OCI-LY1 (cell line): ENCODE data around the gene COL4A4.

ENCODE experiments used
- H2AFZ ChIP-seq: fragments of 200-600 bp; sonication (generic), shearing (Covaris generic); 2 replicates; pipeline ENCODE4 v1.6.0; 2014; ENCODE audit warnings: antibody characterized with exemption, mild to moderate bottlenecking, low read length
- H3F3A ChIP-seq: fragments of 200-600 bp; sonication (generic), shearing (Covaris generic); 2 replicates; pipeline ENCODE4 v1.6.0; 2014; ENCODE audit warnings: mild to moderate bottlenecking, antibody characterized with exemption, low read length, moderate library complexity; ENCODE audit not compliant: insufficient read depth
- H3K27ac ChIP-seq: fragments of 200-600 bp; sonication (generic); 2 replicates; pipeline ENCODE4 v1.5.1; 2014; ENCODE audit warnings: low read length, mixed run types, mild to moderate bottlenecking, low read depth; ENCODE audit not compliant: poor library complexity, severe bottlenecking
- H3K27me3 ChIP-seq: fragments of 200-600 bp; sonication (generic); 2 replicates; pipeline ENCODE4 v1.6.0; 2014; ENCODE audit warnings: antibody characterized with exemption, mild to moderate bottlenecking, low read length, moderate library complexity; ENCODE audit not compliant: insufficient read depth
- H3K36me3 ChIP-seq: fragments of 200-600 bp; sonication (generic); 2 replicates; pipeline ENCODE4 v1.6.1; 2014; ENCODE audit warnings: mild to moderate bottlenecking, antibody characterized with exemption, low read length, moderate library complexity, mixed read lengths; ENCODE audit not compliant: insufficient read depth
- H3K4me1 ChIP-seq: fragments of 200-600 bp; sonication (generic); 2 replicates; pipeline ENCODE4 v1.5.1; 2014; ENCODE audit warnings: mild to moderate bottlenecking, low read length, moderate library complexity; ENCODE audit not compliant: insufficient read depth, severe bottlenecking
- H3K4me2 ChIP-seq: fragments of 200-600 bp; sonication (generic), shearing (Covaris generic); 2 replicates; pipeline ENCODE4 v1.6.1; 2014; ENCODE audit warnings: low read length
- H3K4me3 ChIP-seq: fragments of 200-600 bp; sonication (generic); 2 replicates; pipeline ENCODE4 v1.5.1; 2014; ENCODE audit warnings: low read length, low read depth, mild to moderate bottlenecking, mixed read lengths; ENCODE audit not compliant: poor library complexity, severe bottlenecking
- H3K79me2 ChIP-seq: fragments of 200-600 bp; shearing (Covaris generic); 2 replicates; pipeline ENCODE4 v1.6.1; 2016; ENCODE audit warnings: mixed run types, low read length, mixed read lengths; ENCODE audit not compliant: insufficient read depth
- H3K9ac ChIP-seq: fragments of 200-600 bp; sonication (generic), shearing (Covaris generic); 2 replicates; pipeline ENCODE4 v1.6.1; 2014; ENCODE audit warnings: mild to moderate bottlenecking, low read length, mixed read lengths
- H3K9me2 ChIP-seq: fragments of 200-600 bp; sonication (generic), shearing (Covaris generic); 2 replicates; pipeline ENCODE4 v1.6.1; 2014; ENCODE audit warnings: low read depth, mild to moderate bottlenecking, low read length, mixed read lengths
- H3K9me3 ChIP-seq: fragments of 200-600 bp; shearing (Covaris generic); 2 replicates; pipeline ENCODE4 v1.6.1; 2014; ENCODE audit warnings: low read length, mixed read lengths
- H4K20me1 ChIP-seq: fragments of 200-600 bp; sonication (generic), shearing (Covaris generic); 2 replicates; pipeline ENCODE4 v1.6.0; 2016; ENCODE audit warnings: mild to moderate bottlenecking, low read length; ENCODE audit not compliant: insufficient read depth
- EZH2 ChIP-seq: fragments of 200-600 bp; sonication (generic), shearing (Covaris generic); IDR thresholded peaks from 2 replicates; pipeline ENCODE4 v1.8.0; 2017; ENCODE audit warnings: borderline replicate concordance, mixed run types, mild to moderate bottlenecking, antibody characterized with exemption, low read length, moderate library complexity, mixed read lengths
- TF ChIP-seq, protein P1 (sequence below): fragments of 200-600 bp; sonication (generic), shearing (Covaris generic); IDR thresholded peaks from 2 replicates; pipeline ENCODE4 v1.5.1; 2017; ENCODE audit warnings: mild to moderate bottlenecking, antibody characterized with exemption, low read length, moderate library complexity, mixed read lengths

Gene COL4A4

DNA sequence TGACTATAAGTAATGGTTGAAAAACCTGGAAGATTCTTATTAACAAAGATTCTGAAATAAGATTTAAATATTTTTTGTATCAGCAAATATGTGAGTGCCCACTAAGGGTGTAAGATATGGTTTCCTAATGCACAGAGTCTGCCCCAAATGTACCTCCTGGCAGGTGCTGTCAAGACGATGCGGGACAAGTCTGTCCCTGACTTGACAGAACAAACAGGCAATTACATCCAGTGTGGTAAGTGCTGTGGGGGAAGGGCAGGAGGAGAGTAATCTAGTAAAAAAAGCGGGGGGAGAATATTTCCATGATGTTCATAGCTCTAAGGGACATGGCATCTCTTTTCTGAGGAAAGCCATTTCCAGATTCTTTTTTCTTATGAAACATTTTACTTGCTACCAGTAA is 127.5 kb downstream of the COL4A4 start:
- Histone ChIP-seq H3K4me3 (no peak overlapping the region), H3K9ac (no peak overlapping the region), H3K27me3 (no peaks in the 10 kb centered on the region), H3K9me2 (no peaks in the 10 kb centered on the region), H4K20me1 (no peaks in the 10 kb centered on the region), H3K79me2 (no peaks in the 10 kb centered on the region), H2AFZ (no peak overlapping the region), H3K27ac (no peak overlapping the region), H3K36me3 (peaks cover 5% of the 10 kb centered on the region; the same call in 1 of the 2 replicates), H3F3A (no peaks in the 10 kb centered on the region), H3K9me3 (no peaks in the 10 kb centered on the region), H3K4me2 (no peak overlapping the region), H3K4me1 (no peaks in the 10 kb centered on the region)
- TF ChIP-seq, protein P1, sequence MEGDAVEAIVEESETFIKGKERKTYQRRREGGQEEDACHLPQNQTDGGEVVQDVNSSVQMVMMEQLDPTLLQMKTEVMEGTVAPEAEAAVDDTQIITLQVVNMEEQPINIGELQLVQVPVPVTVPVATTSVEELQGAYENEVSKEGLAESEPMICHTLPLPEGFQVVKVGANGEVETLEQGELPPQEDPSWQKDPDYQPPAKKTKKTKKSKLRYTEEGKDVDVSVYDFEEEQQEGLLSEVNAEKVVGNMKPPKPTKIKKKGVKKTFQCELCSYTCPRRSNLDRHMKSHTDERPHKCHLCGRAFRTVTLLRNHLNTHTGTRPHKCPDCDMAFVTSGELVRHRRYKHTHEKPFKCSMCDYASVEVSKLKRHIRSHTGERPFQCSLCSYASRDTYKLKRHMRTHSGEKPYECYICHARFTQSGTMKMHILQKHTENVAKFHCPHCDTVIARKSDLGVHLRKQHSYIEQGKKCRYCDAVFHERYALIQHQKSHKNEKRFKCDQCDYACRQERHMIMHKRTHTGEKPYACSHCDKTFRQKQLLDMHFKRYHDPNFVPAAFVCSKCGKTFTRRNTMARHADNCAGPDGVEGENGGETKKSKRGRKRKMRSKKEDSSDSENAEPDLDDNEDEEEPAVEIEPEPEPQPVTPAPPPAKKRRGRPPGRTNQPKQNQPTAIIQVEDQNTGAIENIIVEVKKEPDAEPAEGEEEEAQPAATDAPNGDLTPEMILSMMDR: no peak
- TF ChIP-seq EZH2: no peak

DNA sequence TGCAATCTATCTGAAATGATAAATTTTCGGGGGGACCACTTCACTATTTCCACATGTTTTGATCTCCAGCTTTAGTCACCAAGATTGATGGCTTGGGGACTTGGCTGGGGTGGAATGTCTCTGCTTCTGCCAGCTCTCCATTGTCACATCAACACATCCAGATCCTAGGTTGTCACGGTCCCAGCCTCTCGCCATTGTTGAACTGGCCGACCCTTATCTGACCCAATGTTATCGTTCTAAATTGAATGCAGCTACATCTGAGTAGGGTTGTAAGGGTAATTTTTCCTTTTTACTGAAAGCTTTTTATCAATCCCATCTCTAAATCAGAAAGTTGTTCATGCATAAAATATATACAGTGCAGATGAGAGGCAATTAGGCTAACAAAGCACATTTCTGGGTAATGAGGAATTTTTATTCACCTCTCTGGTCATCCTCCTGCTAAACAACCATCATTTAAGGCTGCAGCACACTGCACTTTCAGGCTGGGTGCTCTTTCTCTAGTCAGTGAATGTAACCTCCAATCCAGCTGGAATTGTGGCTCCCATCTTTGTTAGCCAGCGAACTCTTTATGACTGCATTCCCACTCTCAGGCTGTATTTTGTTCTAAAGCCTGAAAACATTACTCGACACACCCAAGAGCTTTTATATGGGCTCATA is 128.2 kb downstream of the COL4A4 start:
- Histone ChIP-seq H4K20me1 (no peaks in the 10 kb centered on the region), H3K27me3 (no peaks in the 10 kb centered on the region), H3K27ac (no peak overlapping the region), H3K4me1 (no peaks in the 10 kb centered on the region), H3K9me3 (no peaks in the 10 kb centered on the region), H3K36me3 (peaks cover 5% of the 10 kb centered on the region; the same call in 1 of the 2 replicates), H3F3A (no peaks in the 10 kb centered on the region), H3K9me2 (no peaks in the 10 kb centered on the region), H2AFZ (no peak overlapping the region), H3K9ac (no peak overlapping the region), H3K4me2 (no peak overlapping the region), H3K4me3 (no peak overlapping the region), H3K79me2 (no peaks in the 10 kb centered on the region)
- no peak for TF ChIP-seq EZH2
- TF ChIP-seq, protein P1: no peak

DNA sequence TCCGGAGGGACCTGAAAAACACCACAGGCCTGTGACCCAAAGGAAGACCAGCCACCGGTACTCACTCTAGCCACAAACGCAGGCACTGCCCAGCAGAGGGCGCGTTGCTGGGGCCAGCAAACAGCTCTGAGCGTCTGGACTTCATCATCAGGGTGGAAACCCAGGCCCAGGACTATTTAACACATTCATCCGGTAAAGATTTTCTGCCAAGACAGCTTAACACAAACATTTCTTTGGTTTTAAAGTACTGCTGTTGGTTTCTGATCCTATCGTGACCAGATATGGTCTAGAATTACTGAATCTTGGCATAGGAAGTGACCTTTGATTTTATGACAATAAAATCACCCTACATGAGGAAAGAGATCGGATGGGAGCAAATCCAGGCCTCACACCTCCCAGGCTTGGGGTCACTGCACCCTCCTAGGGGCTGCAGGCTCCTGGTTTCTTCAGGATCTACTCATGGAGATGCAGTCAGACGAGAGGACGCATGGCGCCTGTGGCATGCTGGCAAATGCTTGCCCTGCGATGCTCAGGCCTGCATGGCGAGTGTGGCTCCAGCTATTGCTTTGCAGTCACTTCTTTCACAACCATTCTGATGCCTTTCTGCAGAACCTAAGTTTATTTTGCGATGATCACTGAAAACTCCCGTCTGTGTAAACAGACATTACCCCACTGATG is 130.4 kb downstream of the COL4A4 start:
- no peaks in the 10 kb centered on the region for H3K9me2 ChIP-seq
- H3K4me3 ChIP-seq: no peak overlapping the region
- no peaks in the 10 kb centered on the region for H4K20me1 ChIP-seq
- H3K27ac ChIP-seq: no peak overlapping the region
- H3F3A ChIP-seq: no peaks in the 10 kb centered on the region
- no peaks in the 10 kb centered on the region for H3K9me3 ChIP-seq
- no peak overlapping the region for H3K4me2 ChIP-seq
- H2AFZ ChIP-seq: no peak overlapping the region
- no peaks in the 10 kb centered on the region for H3K27me3 ChIP-seq
- H3K36me3 ChIP-seq: no peaks in the 10 kb centered on the region
- TF ChIP-seq, protein P1: peak; percentile 88
- no peak for TF ChIP-seq EZH2
- H3K79me2 ChIP-seq: no peaks in the 10 kb centered on the region
- no peak overlapping the region for H3K9ac ChIP-seq
- H3K4me1 ChIP-seq: no peaks in the 10 kb centered on the region
